Measurements from ENCODE around the gene TNFSF12.

The TNFSF12 gene

DNA sequence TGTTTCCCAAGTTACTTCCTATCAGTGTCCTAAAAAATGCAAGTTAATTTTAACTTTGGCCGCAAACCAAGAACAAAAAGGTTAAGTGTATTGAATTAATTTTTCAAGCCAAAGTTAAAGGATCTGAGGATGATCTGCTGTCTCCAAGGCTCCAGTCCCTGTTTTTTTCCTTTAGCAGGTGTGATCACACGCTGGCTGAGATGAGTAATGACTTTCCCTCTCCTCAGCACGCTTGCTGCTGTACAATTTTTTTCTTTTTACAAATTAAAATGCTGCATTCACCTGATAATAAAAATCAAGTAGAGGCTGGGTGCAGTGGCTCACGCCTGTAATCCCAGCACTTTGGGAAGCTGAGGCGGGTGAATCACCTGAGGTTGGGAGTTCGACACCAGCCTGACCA lies 3.9 kb upstream of the TNFSF12 start:
- DNase-seq = no peak

DNA sequence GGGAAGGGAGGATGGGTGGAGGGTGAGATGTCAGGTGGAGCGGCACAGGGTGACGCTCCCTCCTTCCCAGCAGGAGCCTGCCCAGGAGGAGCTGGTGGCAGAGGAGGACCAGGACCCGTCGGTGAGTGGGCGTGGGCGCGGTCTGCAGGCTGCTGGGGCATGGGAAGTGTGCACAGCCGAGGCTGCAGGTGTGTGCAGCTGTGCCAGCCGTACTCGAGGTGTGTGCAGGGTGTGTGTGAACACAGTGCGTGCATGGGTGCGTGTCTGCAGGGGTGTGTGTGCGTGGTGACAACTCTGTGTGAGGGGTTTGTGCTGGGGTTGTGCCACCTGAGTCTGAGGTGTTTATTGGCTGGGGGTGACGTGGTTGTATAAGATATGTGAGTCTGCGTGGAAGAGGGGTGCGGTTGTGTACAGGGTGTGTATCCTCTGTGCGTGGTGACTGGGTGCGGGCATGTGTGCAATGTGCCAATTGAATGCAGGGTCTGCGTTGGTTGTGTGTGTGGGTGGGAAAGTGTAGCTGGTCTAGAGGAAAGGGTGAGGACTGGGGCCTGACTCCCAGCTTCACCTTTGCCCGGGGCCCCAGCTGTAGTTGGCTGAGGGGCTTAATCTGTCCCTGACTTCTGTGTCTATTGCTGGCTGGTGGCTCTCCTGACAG lies 670 bp downstream of the TNFSF12 start:
- DNase-seq = peak; percentile 53

DNA sequence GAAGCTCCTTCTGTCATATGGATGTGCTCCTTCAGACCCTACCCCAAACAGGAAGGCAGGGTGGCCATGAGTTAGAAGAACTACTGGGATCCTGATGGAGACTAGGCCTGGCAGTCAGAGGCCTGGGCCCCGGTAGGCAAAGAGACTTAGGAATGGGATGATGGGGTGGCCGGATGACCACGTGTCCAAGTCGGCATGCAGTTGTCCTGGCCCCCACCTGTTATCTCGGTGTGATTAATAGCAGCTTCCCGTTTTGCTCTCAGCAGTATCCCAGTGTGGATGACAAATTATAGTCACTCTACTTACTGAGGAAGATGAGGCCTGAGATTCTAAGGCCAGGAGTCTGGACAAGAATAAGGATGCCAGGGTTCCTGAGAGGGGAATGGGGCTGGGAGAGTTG lies 1.5 kb downstream of the TNFSF12 start:
- no peak for DNase-seq

DNA sequence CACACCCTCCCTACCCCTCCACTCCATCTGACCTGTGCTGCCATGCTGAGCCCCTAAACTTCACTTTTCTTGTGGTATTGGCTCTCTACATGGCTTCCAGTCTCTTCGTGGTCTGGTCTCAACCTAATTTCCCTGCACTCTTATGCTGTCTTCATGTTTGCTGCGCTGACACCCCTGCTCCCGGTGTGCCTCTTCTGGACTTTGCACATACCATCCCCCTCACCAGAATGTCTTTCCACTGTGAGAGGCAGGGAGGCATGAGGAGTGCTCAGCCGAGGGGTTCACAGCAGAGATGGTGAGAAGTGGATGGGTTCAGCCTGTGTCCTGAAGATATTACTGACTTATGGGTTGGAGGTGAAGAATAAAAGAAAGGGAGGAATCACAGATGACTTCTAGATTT lies 2.5 kb downstream of the TNFSF12 start:
- no peak for DNase-seq

DNA sequence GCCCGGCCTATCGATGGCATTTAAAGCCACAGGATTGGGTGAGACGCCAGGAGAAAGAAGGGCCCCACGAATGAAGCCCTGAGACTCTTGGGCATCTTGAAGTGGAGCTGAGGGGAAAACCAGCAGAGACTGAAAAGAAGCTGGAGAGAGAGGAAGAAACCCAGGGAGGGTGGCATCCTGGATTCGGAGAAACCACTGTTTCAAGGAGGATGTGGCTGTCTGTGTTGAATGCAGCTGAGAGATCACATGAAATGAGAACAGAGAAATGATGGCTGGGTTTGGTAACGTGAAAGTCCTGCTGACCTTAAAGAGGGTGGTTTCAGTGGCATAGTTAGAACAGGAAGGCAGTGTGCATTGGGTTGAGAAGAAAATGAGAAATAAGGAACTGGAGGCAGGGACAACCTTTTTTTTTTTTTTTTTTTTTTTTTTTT lies 3.8 kb downstream of the TNFSF12 start:
- peak; percentile 65 for DNase-seq

DNA sequence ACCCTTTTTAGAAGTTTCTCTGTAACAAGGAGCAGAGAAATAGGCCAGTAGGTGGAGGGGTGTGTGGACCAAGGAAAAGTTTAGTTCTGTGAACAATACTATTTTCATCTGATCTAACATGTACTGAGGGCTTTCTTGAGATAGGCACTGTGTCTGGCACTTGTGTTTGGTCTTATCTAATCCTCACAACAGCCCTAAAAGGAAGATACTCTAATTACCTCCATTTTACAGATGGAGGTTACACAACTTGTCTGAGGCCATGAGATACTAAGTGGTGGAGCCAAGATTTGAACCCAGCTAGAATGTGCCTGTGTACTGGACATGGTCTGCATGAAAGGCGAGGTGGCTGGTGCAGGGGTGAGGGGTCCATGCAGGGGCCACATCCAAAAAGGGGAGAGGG lies 4.5 kb downstream of the TNFSF12 start:
- no peak for DNase-seq

DNA sequence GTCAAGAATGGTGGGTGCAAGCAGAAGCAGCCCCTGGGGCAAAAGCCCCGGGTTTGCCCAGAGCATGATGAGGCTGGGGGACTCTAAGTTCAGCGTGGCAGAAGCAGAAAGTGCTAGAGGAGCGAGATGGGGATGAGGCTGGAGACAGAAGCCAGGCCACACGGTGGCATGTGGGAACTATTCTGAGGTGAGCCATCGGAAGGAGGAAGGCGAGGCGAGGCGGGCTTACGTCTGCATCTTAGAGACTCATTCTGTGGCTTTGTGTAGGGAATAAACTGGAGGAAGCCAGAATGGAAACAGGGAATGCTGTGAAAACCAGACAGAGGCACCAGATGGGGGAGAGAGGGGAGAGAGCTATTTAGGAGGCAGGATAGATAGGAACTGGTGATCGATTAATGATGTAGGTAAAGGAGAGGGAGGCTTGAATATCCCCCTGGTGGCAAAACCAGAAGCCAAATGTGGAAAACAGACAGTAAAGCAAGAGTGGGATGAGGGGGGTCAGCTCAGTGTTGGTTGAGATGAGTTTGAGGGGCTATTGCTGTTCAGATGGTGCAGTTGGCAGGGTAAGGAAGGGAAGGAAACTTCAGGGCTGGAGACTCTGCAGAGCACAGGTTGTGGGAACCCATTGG lies 6.6 kb downstream of the TNFSF12 start:
- no peak for DNase-seq

DNA sequence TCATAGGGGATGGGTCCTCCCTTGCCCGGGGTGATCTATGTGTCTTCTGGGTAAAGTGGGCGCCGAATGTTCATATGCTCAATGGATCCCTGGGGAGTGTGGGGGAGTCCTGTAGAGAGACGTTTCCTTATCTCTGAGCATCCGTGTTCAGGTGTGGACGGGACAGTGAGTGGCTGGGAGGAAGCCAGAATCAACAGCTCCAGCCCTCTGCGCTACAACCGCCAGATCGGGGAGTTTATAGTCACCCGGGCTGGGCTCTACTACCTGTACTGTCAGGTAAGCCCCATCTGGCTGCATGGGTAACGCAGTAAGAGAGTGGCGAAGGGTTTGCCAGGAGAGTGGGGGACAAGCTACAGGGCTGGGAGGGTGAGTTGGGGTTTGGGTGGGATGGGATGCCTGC lies 7.8 kb downstream of the TNFSF12 start:
- DNase-seq = no peak

DNA sequence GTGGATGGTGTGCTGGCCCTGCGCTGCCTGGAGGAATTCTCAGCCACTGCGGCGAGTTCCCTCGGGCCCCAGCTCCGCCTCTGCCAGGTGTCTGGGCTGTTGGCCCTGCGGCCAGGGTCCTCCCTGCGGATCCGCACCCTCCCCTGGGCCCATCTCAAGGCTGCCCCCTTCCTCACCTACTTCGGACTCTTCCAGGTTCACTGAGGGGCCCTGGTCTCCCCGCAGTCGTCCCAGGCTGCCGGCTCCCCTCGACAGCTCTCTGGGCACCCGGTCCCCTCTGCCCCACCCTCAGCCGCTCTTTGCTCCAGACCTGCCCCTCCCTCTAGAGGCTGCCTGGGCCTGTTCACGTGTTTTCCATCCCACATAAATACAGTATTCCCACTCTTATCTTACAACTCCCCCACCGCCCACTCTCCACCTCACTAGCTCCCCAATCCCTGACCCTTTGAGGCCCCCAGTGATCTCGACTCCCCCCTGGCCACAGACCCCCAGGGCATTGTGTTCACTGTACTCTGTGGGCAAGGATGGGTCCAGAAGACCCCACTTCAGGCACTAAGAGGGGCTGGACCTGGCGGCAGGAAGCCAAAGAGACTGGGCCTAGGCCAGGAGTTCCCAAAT lies 8.4 kb downstream of the TNFSF12 start:
- DNase-seq = no peak

DNA sequence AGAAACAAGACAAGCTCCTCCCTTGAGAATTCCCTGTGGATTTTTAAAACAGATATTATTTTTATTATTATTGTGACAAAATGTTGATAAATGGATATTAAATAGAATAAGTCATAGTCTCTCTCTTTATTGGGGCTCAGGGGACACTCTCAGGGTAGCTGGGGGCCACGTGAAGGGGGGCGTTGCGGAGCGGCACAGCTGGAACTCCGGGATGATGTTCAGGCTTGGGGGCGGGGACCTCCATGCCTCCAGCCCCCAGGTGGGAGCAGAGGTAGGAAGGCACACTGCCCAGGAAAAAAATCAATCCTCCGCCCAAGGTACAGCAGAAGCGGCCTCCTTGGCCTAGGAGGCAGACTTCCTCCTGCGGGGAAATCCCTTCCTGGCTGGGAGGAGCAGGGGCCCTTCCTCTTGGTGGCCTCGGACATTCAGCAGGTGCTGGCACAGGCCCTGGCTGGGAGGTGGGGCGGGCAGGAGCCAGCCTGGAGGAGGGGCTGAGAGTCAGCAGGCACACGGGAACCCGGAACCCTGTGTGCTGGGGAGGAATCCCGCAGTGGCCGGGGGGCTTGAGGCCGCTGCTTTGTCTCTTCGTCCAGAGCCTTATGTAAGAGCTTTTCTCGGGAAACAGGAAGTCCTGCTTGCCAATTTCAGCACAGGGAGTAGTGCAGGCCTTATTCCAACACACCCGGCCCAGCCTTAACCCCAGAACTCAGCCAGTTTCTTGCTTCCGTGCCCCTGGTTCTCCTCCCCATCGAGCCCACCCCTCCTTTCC lies 9.1 kb downstream of the TNFSF12 start:
- peak; percentile 31 for DNase-seq

DNA sequence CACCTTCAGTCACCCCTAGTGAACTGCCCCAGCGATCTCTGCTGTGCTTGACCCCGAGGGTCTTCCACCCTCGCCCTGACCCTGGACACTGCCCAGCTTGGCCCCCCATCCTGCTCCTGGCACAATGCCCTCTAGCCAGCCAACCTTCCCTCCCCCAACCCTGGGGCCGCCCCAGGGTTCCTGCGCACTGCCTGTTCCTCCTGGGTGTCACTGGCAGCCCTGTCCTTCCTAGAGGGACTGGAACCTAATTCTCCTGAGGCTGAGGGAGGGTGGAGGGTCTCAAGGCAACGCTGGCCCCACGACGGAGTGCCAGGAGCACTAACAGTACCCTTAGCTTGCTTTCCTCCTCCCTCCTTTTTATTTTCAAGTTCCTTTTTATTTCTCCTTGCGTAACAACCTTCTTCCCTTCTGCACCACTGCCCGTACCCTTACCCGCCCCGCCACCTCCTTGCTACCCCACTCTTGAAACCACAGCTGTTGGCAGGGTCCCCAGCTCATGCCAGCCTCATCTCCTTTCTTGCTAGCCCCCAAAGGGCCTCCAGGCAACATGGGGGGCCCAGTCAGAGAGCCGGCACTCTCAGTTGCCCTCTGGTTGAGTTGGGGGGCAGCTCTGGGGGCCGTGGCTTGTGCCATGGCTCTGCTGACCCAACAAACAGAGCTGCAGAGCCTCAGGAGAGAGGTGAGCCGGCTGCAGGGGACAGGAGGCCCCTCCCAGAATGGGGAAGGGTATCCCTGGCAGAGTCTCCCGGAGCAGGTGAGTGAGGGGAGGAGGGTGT lies 9.9 kb downstream of the TNFSF12 start, which contains the start of gene TNFSF13:
TNFSF13 (plus strand) TSS at position 207 of the 776 bp plus-strand sequence; CDS start at position 497, 290 bp downstream.
- no peak for DNase-seq

DNA sequence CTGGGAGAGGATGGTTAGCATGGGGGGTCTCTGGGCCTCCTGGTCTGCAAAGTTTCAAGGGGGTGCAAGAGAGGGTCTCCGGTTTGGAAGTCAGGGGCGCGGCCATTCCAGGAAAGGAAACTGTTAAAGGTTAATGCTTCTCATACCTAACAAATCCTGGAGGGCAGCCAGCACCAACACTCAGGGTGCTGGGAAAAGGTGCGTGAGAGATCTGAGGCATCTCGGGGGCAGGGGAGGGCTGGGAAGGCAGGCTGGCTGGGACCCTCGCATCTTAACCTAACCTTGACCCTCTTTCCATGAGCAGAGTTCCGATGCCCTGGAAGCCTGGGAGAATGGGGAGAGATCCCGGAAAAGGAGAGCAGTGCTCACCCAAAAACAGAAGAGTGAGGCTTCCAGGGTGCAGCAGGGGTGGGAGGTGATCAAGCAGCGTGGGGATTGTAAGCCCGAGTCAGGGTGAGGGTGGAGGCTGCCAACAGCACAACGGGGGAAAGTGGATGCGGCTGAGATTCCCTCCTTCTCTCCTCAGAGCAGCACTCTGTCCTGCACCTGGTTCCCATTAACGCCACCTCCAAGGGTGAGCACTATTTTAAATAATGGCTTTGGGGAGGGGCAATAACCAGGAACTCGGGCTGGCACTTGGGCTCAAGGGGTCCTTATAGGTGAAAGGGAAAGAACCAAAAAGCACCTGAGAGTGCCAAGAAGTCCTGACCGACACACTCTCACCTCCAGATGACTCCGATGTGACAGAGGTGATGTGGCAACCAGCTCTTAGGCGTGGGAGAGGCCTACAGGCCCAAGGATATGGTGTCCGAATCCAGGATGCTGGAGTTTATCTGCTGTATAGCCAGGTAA lies 10.7 kb downstream of the TNFSF12 start:
- DNase-seq = no peak

DNA sequence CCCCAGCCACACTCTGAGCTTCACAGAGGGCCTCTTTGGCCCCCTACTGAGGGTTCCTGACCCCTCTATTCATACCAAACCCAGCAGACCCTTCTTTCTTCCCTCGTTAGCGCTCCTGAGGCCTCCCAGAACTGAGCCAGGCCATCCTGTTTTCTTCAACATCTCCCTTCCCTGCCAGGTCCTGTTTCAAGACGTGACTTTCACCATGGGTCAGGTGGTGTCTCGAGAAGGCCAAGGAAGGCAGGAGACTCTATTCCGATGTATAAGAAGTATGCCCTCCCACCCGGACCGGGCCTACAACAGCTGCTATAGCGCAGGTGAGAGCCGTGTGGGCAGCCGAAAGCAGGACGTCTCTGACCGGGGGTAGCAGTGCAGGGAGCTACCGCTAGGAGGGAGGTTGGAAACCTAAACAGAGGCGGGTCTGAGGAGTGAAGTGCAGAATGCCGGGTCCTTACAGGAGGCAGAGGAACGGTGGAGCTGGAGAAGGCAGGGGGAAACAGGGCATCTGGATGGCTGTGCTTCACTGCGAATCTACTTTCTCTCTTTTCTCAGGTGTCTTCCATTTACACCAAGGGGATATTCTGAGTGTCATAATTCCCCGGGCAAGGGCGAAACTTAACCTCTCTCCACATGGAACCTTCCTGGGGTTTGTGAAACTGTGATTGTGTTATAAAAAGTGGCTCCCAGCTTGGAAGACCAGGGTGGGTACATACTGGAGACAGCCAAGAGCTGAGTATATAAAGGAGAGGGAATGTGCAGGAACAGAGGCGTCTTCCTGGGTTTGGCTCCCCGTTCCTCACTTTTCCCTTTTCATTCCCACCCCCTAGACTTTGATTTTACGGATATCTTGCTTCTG lies 11.5 kb downstream of the TNFSF12 start:
- peak; percentile 67 for DNase-seq

DNA sequence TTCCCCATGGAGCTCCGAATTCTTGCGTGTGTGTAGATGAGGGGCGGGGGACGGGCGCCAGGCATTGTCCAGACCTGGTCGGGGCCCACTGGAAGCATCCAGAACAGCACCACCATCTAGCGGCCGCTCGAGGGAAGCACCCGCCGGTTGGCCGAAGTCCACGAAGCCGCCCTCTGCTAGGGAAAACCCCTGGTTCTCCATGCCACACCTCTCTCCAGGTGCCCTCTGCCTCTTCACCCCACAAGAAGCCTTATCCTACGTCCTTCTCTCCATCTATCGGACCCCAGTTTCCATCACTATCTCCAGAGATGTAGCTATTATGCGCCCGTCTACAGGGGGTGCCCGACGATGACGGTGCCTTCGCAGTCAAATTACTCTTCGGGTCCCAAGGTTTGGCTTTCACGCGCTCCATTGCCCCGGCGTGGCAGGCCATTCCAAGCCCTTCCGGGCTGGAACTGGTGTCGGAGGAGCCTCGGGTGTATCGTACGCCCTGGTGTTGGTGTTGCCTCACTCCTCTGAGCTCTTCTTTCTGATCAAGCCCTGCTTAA lies 12.2 kb downstream of the TNFSF12 start:
- peak; percentile 87 for DNase-seq

DNA sequence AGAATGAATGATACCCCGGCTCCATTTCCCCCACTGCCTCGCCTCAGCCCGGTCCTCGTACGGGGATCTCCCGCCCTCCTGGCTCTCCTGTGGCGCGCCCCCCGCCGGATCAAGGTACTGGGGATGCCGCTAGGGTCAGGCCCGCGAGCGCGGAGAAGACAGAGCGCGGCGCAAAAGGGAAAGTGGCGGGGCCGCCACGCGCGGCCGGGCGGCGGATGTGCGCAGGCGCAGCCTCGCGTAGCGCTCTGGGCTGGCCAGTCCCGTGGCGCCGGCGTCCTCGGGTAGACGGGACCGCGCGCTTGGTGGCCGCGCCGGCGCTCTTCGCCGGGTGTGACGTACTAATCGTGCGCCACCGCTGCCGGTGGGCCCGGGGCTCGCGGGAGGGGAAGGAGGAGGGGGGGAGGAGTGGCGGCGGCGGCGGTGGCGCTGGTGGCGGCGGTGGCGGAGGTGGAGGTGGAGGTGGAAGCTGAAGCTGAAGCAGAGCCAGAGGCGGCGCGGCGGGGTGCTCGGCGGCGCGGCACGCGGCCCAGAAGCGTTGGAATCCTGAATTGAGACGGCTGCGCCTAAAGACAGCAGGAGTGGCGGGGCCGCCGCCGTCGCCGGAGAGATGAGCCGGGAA lies 12.8 kb downstream of the TNFSF12 start, which contains the start of gene SENP3:
SENP3 (plus strand) TSS at position 331 of the 619 bp plus-strand sequence. CDS start 1,158 bp downstream, outside the sequence.
- DNase-seq = peak; percentile 94

DNA sequence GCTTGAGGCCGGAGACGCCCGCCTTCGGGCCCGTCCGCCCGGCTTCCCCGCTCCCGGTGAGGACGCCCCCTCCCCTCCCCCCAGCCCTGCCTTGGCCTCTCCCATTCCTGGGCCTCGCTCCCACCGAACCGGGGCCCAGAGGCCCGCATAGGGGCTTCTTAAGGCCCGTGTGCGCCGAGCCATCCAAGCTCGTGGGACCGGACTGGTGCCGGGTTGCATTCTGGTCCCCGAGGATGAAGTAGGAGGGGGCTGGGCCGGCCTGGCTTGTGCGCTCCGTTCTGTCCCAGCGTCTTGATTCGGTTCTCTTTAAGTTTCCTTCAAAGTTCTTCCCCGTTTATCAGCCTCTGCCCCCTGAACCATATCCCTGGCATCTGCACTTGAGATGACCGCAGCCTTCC lies 13.3 kb downstream of the TNFSF12 start:
- no peak for DNase-seq

DNA sequence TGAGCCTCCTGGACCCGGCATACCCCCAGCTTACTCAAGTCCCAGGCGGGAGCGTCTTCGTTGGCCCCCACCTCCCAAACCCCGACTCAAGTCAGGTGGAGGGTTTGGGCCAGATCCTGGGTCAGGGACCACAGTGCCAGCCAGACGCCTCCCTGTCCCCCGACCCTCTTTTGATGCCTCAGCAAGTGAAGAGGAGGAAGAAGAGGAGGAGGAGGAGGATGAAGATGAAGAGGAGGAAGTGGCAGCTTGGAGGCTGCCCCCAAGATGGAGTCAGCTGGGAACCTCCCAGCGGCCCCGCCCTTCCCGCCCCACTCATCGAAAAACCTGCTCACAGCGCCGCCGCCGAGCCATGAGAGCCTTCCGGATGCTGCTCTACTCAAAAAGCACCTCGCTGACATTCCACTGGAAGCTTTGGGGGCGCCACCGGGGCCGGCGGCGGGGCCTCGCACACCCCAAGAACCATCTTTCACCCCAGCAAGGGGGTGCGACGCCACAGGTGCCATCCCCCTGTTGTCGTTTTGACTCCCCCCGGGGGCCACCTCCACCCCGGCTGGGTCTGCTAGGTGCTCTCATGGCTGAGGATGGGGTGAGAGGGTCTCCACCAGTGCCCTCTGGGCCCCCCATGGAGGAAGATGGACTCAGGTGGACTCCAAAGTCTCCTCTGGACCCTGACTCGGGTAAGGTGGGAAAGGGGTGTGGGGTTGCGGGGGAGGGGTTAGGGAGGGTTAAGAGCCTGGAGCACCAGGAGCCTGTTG lies 14.4 kb downstream of the TNFSF12 start:
- DNase-seq = no peak

DNA sequence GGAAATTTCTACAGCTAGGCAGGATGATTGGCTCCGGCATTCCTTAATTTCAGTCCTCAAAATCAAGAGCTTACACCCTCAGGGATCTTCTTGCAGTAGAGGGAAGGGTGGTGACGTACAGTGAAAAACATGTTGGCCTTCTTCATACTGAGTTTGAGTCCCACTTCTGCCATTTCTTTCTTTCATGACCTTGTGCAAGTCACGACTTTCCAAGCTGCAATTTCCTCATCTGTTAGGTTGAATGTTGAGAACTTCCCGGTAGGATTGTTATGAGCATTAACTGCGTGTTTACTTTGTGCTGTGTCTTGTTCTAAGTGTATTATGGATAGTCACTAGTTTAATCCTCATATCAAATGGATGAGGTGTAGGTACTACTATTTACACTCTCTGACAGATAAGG lies 20.7 kb downstream of the TNFSF12 start:
- DNase-seq = no peak

DNA sequence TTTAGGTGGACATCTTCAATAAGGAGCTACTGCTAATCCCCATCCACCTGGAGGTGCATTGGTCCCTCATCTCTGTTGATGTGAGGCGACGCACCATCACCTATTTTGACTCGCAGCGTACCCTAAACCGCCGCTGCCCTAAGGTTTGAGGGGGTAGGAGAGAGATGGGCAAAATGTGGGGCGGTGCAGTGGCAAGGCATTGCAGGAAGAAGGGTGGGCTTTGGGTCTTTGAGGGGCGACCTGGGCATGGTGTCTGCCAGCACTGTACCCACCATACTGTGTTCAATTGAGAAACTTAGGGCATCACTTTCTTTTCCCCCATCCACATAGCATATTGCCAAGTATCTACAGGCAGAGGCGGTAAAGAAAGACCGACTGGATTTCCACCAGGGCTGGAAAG lies 21.5 kb downstream of the TNFSF12 start:
- no peak for DNase-seq

Data from CD4-positive, alpha-beta T cell treated with Interleukin-17A for 1 hour (primary cell).